ENCODE measurements around the gene LRIG1. TPM values are rescaled to one million over a fixed set of nuclear protein-coding genes. Genes with fewer than 3 reads are reported as not detected.

LRIG1 gene
- total RNA-seq, 2 experiments from 2014 or later, result 33.8 to 37.1 TPM

- ChIA-PET POLR2A (no interaction called here), CTCF (interaction anchor here (0.6 to 1.3 kb wide), 2 partner anchors 9 to 1502 kb away, joined by 3 read pairs; no protein-coding TSS in a partner anchor)
Observed at GRCh38 chr3:66386925-66387650, 113.7 kb downstream of the LRIG1 start.

- POLR2A ChIA-PET, result interaction anchor here (1.0 kb wide), 1 partner anchor 8 kb away, joined by 4 read pairs; no protein-coding TSS in a partner anchor
- CTCF ChIA-PET, result no interaction called here
Observed at GRCh38 chr3:66386011-66386924, 114.6 kb downstream of the LRIG1 start.

- CTCF ChIA-PET, result no interaction called here
- POLR2A ChIA-PET, result interaction anchor here (1.0 kb wide), 1 partner anchor 9 kb away, joined by 4 read pairs; no protein-coding TSS in a partner anchor
Observed at GRCh38 chr3:66385066-66385465, 115.8 kb downstream of the LRIG1 start.

- CTCF ChIA-PET, result interaction anchor here (1.4 kb wide), 1 partner anchor 107 kb away, joined by 6 read pairs; no protein-coding TSS in a partner anchor
- POLR2A ChIA-PET, result no interaction called here
Observed at GRCh38 chr3:66383998-66384745, 116.7 kb downstream of the LRIG1 start.

GRCh38 chr3:66383023-66383422, 117.8 kb downstream of the LRIG1 start:
- CTCF ChIA-PET, result interaction anchor here (1.4 kb wide), 1 partner anchor 106 kb away, joined by 6 read pairs; no protein-coding TSS in a partner anchor
- POLR2A ChIA-PET, result no interaction called here

GRCh38 chr3:66382142-66382541, 118.7 kb downstream of the LRIG1 start:
- ChIA-PET CTCF (no interaction called here), POLR2A (no interaction called here)

GRCh38 chr3:66381626-66382025, 119.2 kb downstream of the LRIG1 start:
- POLR2A ChIA-PET, result no interaction called here
- CTCF ChIA-PET, result no interaction called here

- ChIA-PET CTCF (no interaction called here), POLR2A (interaction anchor here (0.6 kb wide), 1 partner anchor 128 kb away, joined by 4 read pairs; no protein-coding TSS in a partner anchor)
Observed at GRCh38 chr3:66380200-66380932, 120.5 kb downstream of the LRIG1 start.

- ChIA-PET CTCF (no interaction called here), POLR2A (interaction anchor here (0.6 kb wide), 1 partner anchor 127 kb away, joined by 4 read pairs; no protein-coding TSS in a partner anchor)
Observed at GRCh38 chr3:66379565-66379964, 121.3 kb downstream of the LRIG1 start.

GRCh38 chr3:66378256-66378655, 122.6 kb downstream of the LRIG1 start:
- ChIA-PET CTCF (interaction anchor here (0.6 to 2.1 kb wide), 6 partner anchors 10 to 125 kb away, joined by 3 to 9 read pairs (median 5); no protein-coding TSS in a partner anchor), POLR2A (no interaction called here)

GRCh38 chr3:66377800-66378199, 123.0 kb downstream of the LRIG1 start:
- ChIA-PET POLR2A (no interaction called here), CTCF (interaction anchor here (0.9 to 2.1 kb wide), 5 partner anchors 17 to 124 kb away, joined by 4 to 9 read pairs (median 6); no protein-coding TSS in a partner anchor)

- CTCF ChIA-PET, result no interaction called here
- POLR2A ChIA-PET, result no interaction called here
Observed at GRCh38 chr3:66376568-66376967, 124.3 kb downstream of the LRIG1 start.

- POLR2A ChIA-PET, result no interaction called here
- CTCF ChIA-PET, result interaction anchor here (0.9 to 1.7 kb wide), 4 partner anchors 10 to 96 kb away, joined by 3 to 6 read pairs (median 3); no protein-coding TSS in a partner anchor
Observed at GRCh38 chr3:66372681-66373350, 128.0 kb downstream of the LRIG1 start.

GRCh38 chr3:66371432-66371831, 129.4 kb downstream of the LRIG1 start:
- ChIA-PET POLR2A (no interaction called here), CTCF (interaction anchor here (1.0 kb wide), 1 partner anchor 86 kb away, joined by 3 read pairs; no protein-coding TSS in a partner anchor)

GRCh38 chr3:66370179-66370578, 130.6 kb downstream of the LRIG1 start:
- ChIA-PET POLR2A (no interaction called here), CTCF (no interaction called here)

GRCh38 chr3:66367979-66368378, 132.8 kb downstream of the LRIG1 start:
- CTCF ChIA-PET, result no interaction called here
- POLR2A ChIA-PET, result no interaction called here

- CTCF ChIA-PET, result no interaction called here
- POLR2A ChIA-PET, result no interaction called here
Observed at GRCh38 chr3:66366747-66367146, 134.1 kb downstream of the LRIG1 start.

- CTCF ChIA-PET, result no interaction called here
- POLR2A ChIA-PET, result no interaction called here
Observed at GRCh38 chr3:66365080-66365479, 135.7 kb downstream of the LRIG1 start.
